Measurements from ENCODE around the gene SLCO3A1.

The SLCO3A1 gene

DNA sequence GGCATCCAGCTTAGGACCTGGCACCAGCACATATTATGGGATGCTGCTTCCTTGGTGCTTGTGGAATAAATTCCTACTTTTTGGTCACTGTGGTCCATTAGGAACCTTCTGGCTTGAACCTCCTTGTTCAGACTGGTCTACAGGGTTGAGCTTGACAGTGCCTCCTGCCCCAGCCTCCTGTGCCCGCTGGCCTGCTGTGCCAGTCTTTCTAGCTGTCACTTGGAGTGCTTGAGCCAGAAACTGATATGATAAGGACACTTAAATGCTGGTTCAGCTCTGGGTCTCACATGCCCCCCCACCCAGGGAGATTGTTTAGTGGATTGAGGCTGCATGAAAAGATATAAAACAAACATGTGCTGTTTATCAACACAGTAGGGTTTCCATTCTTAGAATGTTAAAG is 147.8 kb downstream of the SLCO3A1 start:
- DNase-seq (ENCODE audit: low spot score): no peak
- Mint-ChIP-seq H3K4me3 (no peak overlapping the region), H3K27me3 (ENCODE audit: low read depth) (no peaks in the 10 kb centered on the region), H3K27ac (no peak overlapping the region), H3K36me3 (ENCODE audit: low read depth) (no peaks in the 10 kb centered on the region), H3K4me1 (ENCODE audit: low read depth) (peaks cover 9% of the 10 kb centered on the region), H3K9me3 (no peaks in the 10 kb centered on the region)

DNA sequence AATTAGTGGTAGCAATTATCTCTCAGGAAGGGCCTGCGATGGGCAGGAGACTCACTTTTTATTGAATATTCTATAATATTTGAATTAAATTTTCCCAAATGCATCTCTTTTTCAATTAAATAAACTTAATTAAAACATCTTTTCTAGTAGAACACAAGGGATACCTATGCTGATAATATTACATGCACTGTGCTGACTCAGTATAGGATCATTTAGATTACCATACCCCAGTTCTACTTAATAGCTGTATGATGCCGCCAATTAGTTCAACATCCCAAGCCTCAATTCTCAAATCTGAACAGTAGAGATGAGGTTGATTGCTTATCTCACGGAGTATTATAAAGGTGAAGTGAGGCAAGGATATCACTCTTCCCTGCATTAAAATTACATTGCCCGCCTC is 149.2 kb downstream of the SLCO3A1 start:
- Mint-ChIP-seq H3K4me3 (no peak overlapping the region), H3K9me3 (no peaks in the 10 kb centered on the region), H3K4me1 (ENCODE audit: low read depth) (peaks cover 13% of the 10 kb centered on the region), H3K27ac (no peak overlapping the region), H3K36me3 (ENCODE audit: low read depth) (no peaks in the 10 kb centered on the region), H3K27me3 (ENCODE audit: low read depth) (no peaks in the 10 kb centered on the region)
- DNase-seq (ENCODE audit: low spot score): no peak

GRCh38 chr15:92003515-92004067 is 150.1 kb downstream of the SLCO3A1 start:
- Mint-ChIP-seq H3K9me3 (no peaks in the 10 kb centered on the region), H3K4me3 (no peak overlapping the region), H3K36me3 (ENCODE audit: low read depth) (no peaks in the 10 kb centered on the region), H3K27me3 (ENCODE audit: low read depth) (no peaks in the 10 kb centered on the region), H3K4me1 (ENCODE audit: low read depth) (peaks cover 19% of the 10 kb centered on the region), H3K27ac (no peak overlapping the region)
- no peak for DNase-seq (ENCODE audit: low spot score)

GRCh38 chr15:92005154-92005553 is 151.6 kb downstream of the SLCO3A1 start:
- DNase-seq (ENCODE audit: low spot score): no peak
- H3K4me1 Mint-ChIP-seq (ENCODE audit: low read depth): peaks cover 30% of the 10 kb centered on the region
- no peak overlapping the region for H3K27ac Mint-ChIP-seq
- H3K36me3 Mint-ChIP-seq (ENCODE audit: low read depth): no peaks in the 10 kb centered on the region
- H3K9me3 Mint-ChIP-seq: no peaks in the 10 kb centered on the region
- H3K4me3 Mint-ChIP-seq: no peak overlapping the region
- no peaks in the 10 kb centered on the region for H3K27me3 Mint-ChIP-seq (ENCODE audit: low read depth)

GRCh38 chr15:92006186-92007028 is 152.9 kb downstream of the SLCO3A1 start:
- H3K4me3 Mint-ChIP-seq: no peak overlapping the region
- H3K27ac Mint-ChIP-seq: no peak overlapping the region
- DNase-seq (ENCODE audit: low spot score): no peak
- H3K4me1 Mint-ChIP-seq (ENCODE audit: low read depth): peaks cover 35% of the 10 kb centered on the region
- no peaks in the 10 kb centered on the region for H3K27me3 Mint-ChIP-seq (ENCODE audit: low read depth)
- no peaks in the 10 kb centered on the region for H3K36me3 Mint-ChIP-seq (ENCODE audit: low read depth)
- no peaks in the 10 kb centered on the region for H3K9me3 Mint-ChIP-seq

GRCh38 chr15:92009162-92009561 is 155.7 kb downstream of the SLCO3A1 start:
- peak; percentile 15 for DNase-seq (ENCODE audit: low spot score)
- H3K27me3 Mint-ChIP-seq (ENCODE audit: low read depth): no peaks in the 10 kb centered on the region
- no peak overlapping the region for H3K27ac Mint-ChIP-seq
- H3K36me3 Mint-ChIP-seq (ENCODE audit: low read depth): no peaks in the 10 kb centered on the region
- H3K4me1 Mint-ChIP-seq (ENCODE audit: low read depth): peaks cover 43% of the 10 kb centered on the region
- no peak overlapping the region for H3K4me3 Mint-ChIP-seq
- H3K9me3 Mint-ChIP-seq: no peaks in the 10 kb centered on the region

GRCh38 chr15:92011611-92012367 is 158.3 kb downstream of the SLCO3A1 start:
- H3K4me1 Mint-ChIP-seq (ENCODE audit: low read depth): peaks cover 38% of the 10 kb centered on the region
- no peaks in the 10 kb centered on the region for H3K9me3 Mint-ChIP-seq
- H3K4me3 Mint-ChIP-seq: peak overlapping the region; percentile 53

DNA sequence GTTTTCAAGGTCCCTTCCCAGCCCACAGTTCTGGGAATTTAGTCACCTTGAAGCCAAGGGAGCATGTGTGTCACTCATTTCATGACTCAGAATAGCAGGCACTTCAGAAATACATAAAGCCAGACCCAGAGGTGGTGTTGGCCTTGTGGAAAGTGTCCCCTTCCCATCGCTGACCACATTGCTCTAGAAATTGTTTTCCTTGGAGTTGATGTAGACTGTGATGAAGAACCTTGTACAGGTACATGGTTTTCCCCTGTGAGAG is 158.8 kb downstream of the SLCO3A1 start:
- DNase-seq (ENCODE audit: low spot score): peak; percentile 35
- Mint-ChIP-seq H3K9me3 (no peaks in the 10 kb centered on the region), H3K27ac (peak overlapping the region; percentile 18), H3K4me3 (peak overlapping the region; percentile 53), H3K4me1 (ENCODE audit: low read depth) (peaks cover 38% of the 10 kb centered on the region), H3K36me3 (ENCODE audit: low read depth) (no peaks in the 10 kb centered on the region), H3K27me3 (ENCODE audit: low read depth) (no peaks in the 10 kb centered on the region)

More at GRCh38 chr15:92011611-92012367, 158.3 kb downstream of the SLCO3A1 start:
- peak; percentile 12 for DNase-seq (ENCODE audit: low spot score)
- peak overlapping the region; percentile 41 for H3K27ac Mint-ChIP-seq
- H3K27me3 Mint-ChIP-seq (ENCODE audit: low read depth): no peaks in the 10 kb centered on the region
- H3K36me3 Mint-ChIP-seq (ENCODE audit: low read depth): no peaks in the 10 kb centered on the region

DNA sequence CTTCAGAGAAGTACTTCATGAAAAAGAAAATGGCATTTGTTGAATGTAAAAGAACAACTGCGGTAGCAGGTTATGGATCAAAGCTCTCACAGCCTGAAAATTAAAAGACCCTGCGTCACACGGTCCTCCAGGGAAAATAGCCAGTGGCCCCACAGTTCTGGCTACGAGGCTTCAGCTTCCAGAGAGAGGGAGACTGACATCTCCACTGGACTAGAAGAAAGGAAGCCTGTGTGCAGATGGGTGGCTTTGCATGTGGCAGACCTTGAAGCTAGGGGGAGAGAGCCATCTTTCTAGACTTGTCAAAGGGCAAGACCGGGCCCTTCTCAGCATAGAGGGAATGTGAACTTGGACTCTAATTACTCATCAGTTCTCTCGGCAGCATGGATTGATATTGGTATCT is 159.4 kb downstream of the SLCO3A1 start:
- no peak for DNase-seq (ENCODE audit: low spot score)
- Mint-ChIP-seq H3K36me3 (ENCODE audit: low read depth) (no peaks in the 10 kb centered on the region), H3K4me1 (ENCODE audit: low read depth) (peaks cover 36% of the 10 kb centered on the region), H3K9me3 (no peaks in the 10 kb centered on the region), H3K27ac (no peak overlapping the region), H3K27me3 (ENCODE audit: low read depth) (no peaks in the 10 kb centered on the region), H3K4me3 (no peak overlapping the region)

DNA sequence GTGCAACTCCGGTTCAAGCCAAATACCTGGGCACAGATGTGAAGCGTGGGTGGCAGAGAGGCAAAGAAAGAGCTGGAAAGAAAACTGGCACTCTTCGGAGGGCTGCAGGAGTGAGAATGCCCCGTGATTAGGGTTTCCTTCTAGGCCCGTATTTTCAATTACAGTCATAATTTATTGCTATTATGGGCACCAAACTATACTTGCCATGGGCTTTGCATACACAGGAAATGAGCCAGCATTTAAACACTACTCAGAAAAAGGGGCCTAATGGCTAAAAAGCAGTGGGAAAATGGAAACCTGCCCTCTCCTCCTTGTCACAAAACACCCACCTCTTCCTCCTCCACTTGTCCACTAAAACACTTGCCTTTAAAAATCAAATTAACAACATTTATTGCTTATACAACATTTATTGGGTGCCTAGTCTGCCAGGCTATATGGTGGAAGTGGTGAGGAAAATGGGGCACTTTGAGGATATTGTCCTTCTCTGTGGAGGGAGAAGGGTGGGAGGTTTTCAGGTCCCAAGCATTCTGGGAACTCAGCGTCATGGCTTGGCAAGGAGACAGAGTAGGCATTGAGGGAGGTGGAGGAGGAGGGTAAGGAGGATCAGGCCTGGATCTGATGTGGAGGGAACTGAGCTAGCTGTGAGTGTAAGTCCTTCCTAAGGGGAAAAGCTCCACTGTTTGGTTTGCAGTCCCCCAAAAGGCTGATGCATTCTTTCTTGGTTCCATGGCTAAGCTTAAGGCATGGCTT is 160.9 kb downstream of the SLCO3A1 start:
- Mint-ChIP-seq H3K27me3 (ENCODE audit: low read depth) (no peaks in the 10 kb centered on the region), H3K4me1 (ENCODE audit: low read depth) (peaks cover 21% of the 10 kb centered on the region), H3K4me3 (no peak overlapping the region), H3K27ac (no peak overlapping the region), H3K36me3 (ENCODE audit: low read depth) (no peaks in the 10 kb centered on the region), H3K9me3 (no peaks in the 10 kb centered on the region)
- DNase-seq (ENCODE audit: low spot score): no peak

DNA sequence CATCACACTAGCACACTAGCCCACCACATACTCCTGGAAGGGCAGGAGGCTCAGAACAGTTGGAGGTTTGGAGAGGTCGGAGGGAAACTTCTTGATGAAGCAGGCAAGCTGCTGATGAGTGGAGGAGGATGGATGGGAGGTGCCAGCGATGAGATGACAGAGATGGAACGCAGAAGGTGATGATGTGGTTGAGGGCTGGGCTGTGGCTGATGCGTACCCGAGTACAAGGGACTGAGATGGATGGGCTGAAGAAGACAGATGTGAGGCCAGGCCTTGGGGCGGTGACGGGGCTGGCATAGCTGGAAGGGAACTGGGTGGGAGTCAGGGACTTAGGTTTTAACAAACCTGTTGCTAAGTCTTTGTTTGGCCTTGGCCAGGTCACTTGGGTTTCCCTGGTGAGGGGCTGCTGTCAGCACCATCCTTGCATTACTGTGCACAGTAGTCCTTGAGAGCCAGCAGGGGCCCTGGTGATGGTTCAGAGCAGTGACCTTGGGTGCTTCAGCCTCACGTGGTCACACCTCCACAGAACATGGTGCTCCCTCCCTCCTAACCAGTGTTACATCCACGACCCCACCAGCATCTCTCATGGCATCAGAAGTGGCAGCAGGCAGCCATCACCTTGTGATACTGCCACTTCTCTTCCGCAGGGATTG is 164.5 kb downstream of the SLCO3A1 start:
- H3K9me3 Mint-ChIP-seq: no peaks in the 10 kb centered on the region
- H3K27me3 Mint-ChIP-seq (ENCODE audit: low read depth): no peaks in the 10 kb centered on the region
- H3K4me1 Mint-ChIP-seq (ENCODE audit: low read depth): peaks cover 13% of the 10 kb centered on the region
- no peak overlapping the region for H3K4me3 Mint-ChIP-seq
- no peak overlapping the region for H3K27ac Mint-ChIP-seq
- no peak for DNase-seq (ENCODE audit: low spot score)
- H3K36me3 Mint-ChIP-seq (ENCODE audit: low read depth): no peaks in the 10 kb centered on the region

GRCh38 chr15:92018535-92019239 is 165.2 kb downstream of the SLCO3A1 start:
- no peaks in the 10 kb centered on the region for H3K9me3 Mint-ChIP-seq
- H3K4me3 Mint-ChIP-seq: no peak overlapping the region
- H3K36me3 Mint-ChIP-seq (ENCODE audit: low read depth): no peaks in the 10 kb centered on the region
- H3K27ac Mint-ChIP-seq: no peak overlapping the region
- no peak for DNase-seq (ENCODE audit: low spot score)
- H3K27me3 Mint-ChIP-seq (ENCODE audit: low read depth): no peaks in the 10 kb centered on the region
- H3K4me1 Mint-ChIP-seq (ENCODE audit: low read depth): peaks cover 13% of the 10 kb centered on the region

DNA sequence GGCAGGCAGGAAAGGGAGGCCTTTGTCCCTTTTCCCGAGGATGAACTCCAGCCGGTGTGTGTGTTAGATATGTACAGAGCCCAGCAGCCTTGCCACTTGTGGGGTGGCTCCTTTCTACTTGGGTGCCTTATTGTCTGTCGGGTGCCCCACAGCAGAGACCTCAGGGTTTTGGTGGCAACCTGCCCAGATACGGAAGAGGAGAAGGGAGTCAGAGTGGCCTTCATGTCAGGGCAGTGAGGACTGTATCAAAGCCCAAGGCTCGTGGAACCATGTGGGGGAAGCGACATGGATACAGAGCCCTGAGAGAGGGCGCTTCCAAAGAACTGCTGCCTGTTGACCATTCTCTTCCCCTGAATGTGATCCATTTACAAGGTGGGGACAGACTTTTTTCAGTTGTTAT is 166.2 kb downstream of the SLCO3A1 start:
- no peak overlapping the region for H3K4me3 Mint-ChIP-seq
- no peak for DNase-seq (ENCODE audit: low spot score)
- H3K4me1 Mint-ChIP-seq (ENCODE audit: low read depth): peaks cover 11% of the 10 kb centered on the region
- no peaks in the 10 kb centered on the region for H3K36me3 Mint-ChIP-seq (ENCODE audit: low read depth)
- H3K27me3 Mint-ChIP-seq (ENCODE audit: low read depth): no peaks in the 10 kb centered on the region
- H3K27ac Mint-ChIP-seq: no peak overlapping the region
- H3K9me3 Mint-ChIP-seq: no peaks in the 10 kb centered on the region
